ENCODE data around the gene PDGFD. TPM values are rescaled to one million over a fixed set of nuclear protein-coding genes. Genes with fewer than 3 reads are reported as not detected.

Gene PDGFD
- total and polyA plus RNA-seq, 2 donors (not counting 1 experiment from before 2014, with no cell fraction given): 0.07 to 0.71 TPM

GRCh38 chr11:104064034-104064630 is 99.8 kb downstream of the PDGFD start:
- TF ChIP-seq EZH2 (IDR thresholded peaks at IDR 0.05; ENCODE audit: borderline replicate concordance, insufficient read depth, low read depth, low read length, poor library complexity, severe bottlenecking): no peak
- TF ChIP-seq CTCF (IDR thresholded peaks at IDR 0.05): no peak
- no peak for ATAC-seq (ENCODE audit: low read depth)
- Histone ChIP-seq H3K9me3 (ENCODE audit: control extremely low read depth in 1 of 3, control insufficient read depth in 2 of 3, insufficient read depth in 1 of 3, low read length in 2 of 3) (no peaks in the 10 kb centered on the region), H3K36me3 (replicated peaks in 1 of 2; ENCODE audit: control extremely low read depth in 1 of 2, control insufficient read depth in 1 of 2, extremely low read depth in 1 of 2, insufficient read depth in 2 of 2, low read length in 1 of 2) (no peaks in the 10 kb centered on the region), H3K9ac (ENCODE audit: low read length) (no peak overlapping the region), H3K79me2 (ENCODE audit: control insufficient read depth, insufficient read depth, low read length) (no peaks in the 10 kb centered on the region), H3K4me1 (ENCODE audit: control insufficient read depth in 2 of 2, insufficient read depth in 2 of 2, low read length in 2 of 2) (no peaks in the 10 kb centered on the region), H2AFZ (ENCODE audit: insufficient read depth, low read depth, low read length, poor library complexity, severe bottlenecking) (no peak overlapping the region), H3K4me2 (replicated peaks; ENCODE audit: low read depth, low read length, poor library complexity, severe bottlenecking) (no peak overlapping the region), H3K27me3 (replicated peaks in 1 of 4; ENCODE audit: control extremely low read depth in 1 of 4, control insufficient read depth in 3 of 4, insufficient read depth in 4 of 4, low read length in 3 of 4) (no peaks in the 10 kb centered on the region), H3K4me3 (ENCODE audit: control extremely low read depth in 1 of 5, extremely low read depth in 1 of 5, insufficient read depth in 1 of 5, low read depth in 2 of 5, low read length in 4 of 5) (no peak overlapping the region), H3K27ac (ENCODE audit: low read length in 2 of 2) (no peak overlapping the region), H4K20me1 (ENCODE audit: control insufficient read depth, insufficient read depth, low read length, poor library complexity, severe bottlenecking) (no peaks in the 10 kb centered on the region)
- POLR2A ChIA-PET: no interaction called here
- no peaks in the 10 kb centered on the region for H3K27me3 Mint-ChIP-seq
- intact Hi-C loops (cut with micrococcal nuclease): no loop called here
- 100% methylated on average over 1 of the region's 5 CpGs for WGBS (ENCODE audit: insufficient coverage)
- CTCF ChIA-PET: no interaction called here
- H3K4me1 Mint-ChIP-seq: peaks cover 5% of the 10 kb centered on the region
- H3K4me3 Mint-ChIP-seq: no peak overlapping the region
- DNase-seq: no peak
- H3K9me3 Mint-ChIP-seq (ENCODE audit: insufficient read depth): no peaks in the 10 kb centered on the region
- H3K27ac Mint-ChIP-seq: no peak overlapping the region

- Histone ChIP-seq H4K20me1 (ENCODE audit: control insufficient read depth, insufficient read depth, low read length, poor library complexity, severe bottlenecking) (no peaks in the 10 kb centered on the region), H3K9ac (ENCODE audit: low read length) (no peak overlapping the region), H3K4me3 (ENCODE audit: control extremely low read depth in 1 of 5, extremely low read depth in 1 of 5, insufficient read depth in 1 of 5, low read depth in 2 of 5, low read length in 4 of 5) (no peak overlapping the region), H3K4me2 (replicated peaks; ENCODE audit: low read depth, low read length, poor library complexity, severe bottlenecking) (no peak overlapping the region), H3K27me3 (replicated peaks in 1 of 4; ENCODE audit: control extremely low read depth in 1 of 4, control insufficient read depth in 3 of 4, insufficient read depth in 4 of 4, low read length in 3 of 4) (no peaks in the 10 kb centered on the region), H3K79me2 (ENCODE audit: control insufficient read depth, insufficient read depth, low read length) (no peaks in the 10 kb centered on the region), H2AFZ (ENCODE audit: insufficient read depth, low read depth, low read length, poor library complexity, severe bottlenecking) (no peak overlapping the region), H3K4me1 (ENCODE audit: control insufficient read depth in 2 of 2, insufficient read depth in 2 of 2, low read length in 2 of 2) (no peaks in the 10 kb centered on the region), H3K36me3 (replicated peaks in 1 of 2; ENCODE audit: control extremely low read depth in 1 of 2, control insufficient read depth in 1 of 2, extremely low read depth in 1 of 2, insufficient read depth in 2 of 2, low read length in 1 of 2) (no peaks in the 10 kb centered on the region), H3K9me3 (ENCODE audit: control extremely low read depth in 1 of 3, control insufficient read depth in 2 of 3, insufficient read depth in 1 of 3, low read length in 2 of 3) (no peaks in the 10 kb centered on the region), H3K27ac (ENCODE audit: low read length in 2 of 2) (no peak overlapping the region)
- H3K27me3 Mint-ChIP-seq: no peaks in the 10 kb centered on the region
- no peak overlapping the region for H3K27ac Mint-ChIP-seq
- ChIA-PET CTCF (interaction anchor here (1.5 kb wide), 1 partner anchor 13 kb away, joined by 3 read pairs; no protein-coding TSS in a partner anchor), POLR2A (no interaction called here)
- no peak overlapping the region for H3K4me3 Mint-ChIP-seq
- intact Hi-C loops (cut with micrococcal nuclease): no loop called here
- no peaks in the 10 kb centered on the region for H3K9me3 Mint-ChIP-seq (ENCODE audit: insufficient read depth)
- TF ChIP-seq EZH2 (IDR thresholded peaks at IDR 0.05; ENCODE audit: borderline replicate concordance, insufficient read depth, low read depth, low read length, poor library complexity, severe bottlenecking) (no peak), CTCF (IDR thresholded peaks at IDR 0.05) (no peak)
- WGBS (ENCODE audit: insufficient coverage): 95% methylated on average over 4 of the region's 9 CpGs
- DNase-seq (no peak), ATAC-seq (ENCODE audit: low read depth) (no peak)
- H3K4me1 Mint-ChIP-seq: peaks cover 5% of the 10 kb centered on the region
Observed at GRCh38 chr11:104061853-104062521, 102.0 kb downstream of the PDGFD start.

Measured in B cell (primary cell).